ENCODE results near the gene IDH3G. TPM values are rescaled to one million over a fixed set of nuclear protein-coding genes. Genes with fewer than 3 reads are reported as not detected.

Gene IDH3G
- total RNA-seq, 4 donors from 2014 or later, result 60.7 to 67.8 (median 64.1) TPM

DNA sequence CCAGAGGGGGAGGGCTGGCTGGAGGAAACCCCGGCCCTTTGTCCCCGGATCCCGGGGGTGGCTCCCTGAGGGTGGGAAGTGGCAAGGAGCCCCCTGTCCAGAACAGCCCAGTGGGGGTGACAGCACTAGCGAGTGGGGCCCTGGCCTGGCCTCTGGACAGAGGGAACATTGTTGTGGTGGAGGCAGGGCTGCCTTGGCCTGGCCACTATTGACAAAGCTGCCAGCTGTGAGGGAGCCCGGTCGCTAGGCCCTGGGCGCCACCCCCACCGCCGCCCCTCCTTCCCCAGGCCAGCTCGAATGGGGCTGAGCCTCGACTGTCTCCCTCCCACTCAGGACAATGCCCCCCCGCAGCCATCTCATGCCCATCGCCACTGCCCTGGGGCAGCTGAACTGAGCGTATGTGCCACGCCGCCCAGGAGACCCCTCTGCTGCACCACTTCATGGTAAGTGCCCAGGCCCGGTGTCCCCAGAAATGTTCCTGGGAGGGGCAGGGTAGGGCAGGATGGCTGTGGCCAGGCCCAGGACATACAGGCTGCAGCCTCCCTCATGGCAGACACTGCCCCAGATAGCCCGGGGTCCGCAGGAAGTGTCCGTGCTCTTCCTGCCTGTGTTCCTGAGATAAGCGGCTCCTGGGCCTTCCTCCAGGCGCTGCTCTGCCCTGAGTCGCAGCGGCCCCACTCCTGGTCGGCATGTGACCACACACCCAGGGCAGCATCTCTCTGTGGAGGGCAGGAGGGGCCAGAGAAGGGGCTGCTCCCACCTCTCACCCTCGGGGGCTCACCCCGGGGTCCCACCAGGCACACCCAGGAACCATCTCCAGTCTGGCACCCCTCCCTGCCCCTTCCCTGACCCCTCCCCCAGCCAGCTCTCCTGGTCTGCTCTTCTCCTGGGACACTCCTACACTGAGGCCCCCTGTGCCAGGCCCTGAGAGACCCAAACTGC, 28.8 kb downstream of the IDH3G start:
- no peaks in the 10 kb centered on the region for H3K9me3 ChIP-seq
- WGBS, 2 donors, result 40 to 55% methylated on average over 1 to 2 of the region's 27 CpGs
- H3K4me1 ChIP-seq, result peaks cover 0 to 34% (median 20%) of the 10 kb centered on the region in 3 donors
- no peak for DNase-seq
- no peaks in the 10 kb centered on the region for H3K27me3 ChIP-seq
- no peak for TF ChIP-seq POLR2A (IDR thresholded peaks at IDR 0.05)
- TF ChIP-seq, protein P1, sequence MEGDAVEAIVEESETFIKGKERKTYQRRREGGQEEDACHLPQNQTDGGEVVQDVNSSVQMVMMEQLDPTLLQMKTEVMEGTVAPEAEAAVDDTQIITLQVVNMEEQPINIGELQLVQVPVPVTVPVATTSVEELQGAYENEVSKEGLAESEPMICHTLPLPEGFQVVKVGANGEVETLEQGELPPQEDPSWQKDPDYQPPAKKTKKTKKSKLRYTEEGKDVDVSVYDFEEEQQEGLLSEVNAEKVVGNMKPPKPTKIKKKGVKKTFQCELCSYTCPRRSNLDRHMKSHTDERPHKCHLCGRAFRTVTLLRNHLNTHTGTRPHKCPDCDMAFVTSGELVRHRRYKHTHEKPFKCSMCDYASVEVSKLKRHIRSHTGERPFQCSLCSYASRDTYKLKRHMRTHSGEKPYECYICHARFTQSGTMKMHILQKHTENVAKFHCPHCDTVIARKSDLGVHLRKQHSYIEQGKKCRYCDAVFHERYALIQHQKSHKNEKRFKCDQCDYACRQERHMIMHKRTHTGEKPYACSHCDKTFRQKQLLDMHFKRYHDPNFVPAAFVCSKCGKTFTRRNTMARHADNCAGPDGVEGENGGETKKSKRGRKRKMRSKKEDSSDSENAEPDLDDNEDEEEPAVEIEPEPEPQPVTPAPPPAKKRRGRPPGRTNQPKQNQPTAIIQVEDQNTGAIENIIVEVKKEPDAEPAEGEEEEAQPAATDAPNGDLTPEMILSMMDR (IDR thresholded peaks at IDR 0.05), result no peak
- intact Hi-C loops (cut with DNase I), result loop anchor here (5.0 kb wide), 1 partner anchor 182 kb away; no protein-coding TSS in a partner anchor
- H3K36me3 ChIP-seq, result no peaks in the 10 kb centered on the region
- peak overlapping the region; percentile 30 to 60 (median 47) for H3K27ac ChIP-seq
- H3K4me3 ChIP-seq, result peak overlapping the region in 3 of 4 donors; percentile 5 to 60 (median 37)

DNA sequence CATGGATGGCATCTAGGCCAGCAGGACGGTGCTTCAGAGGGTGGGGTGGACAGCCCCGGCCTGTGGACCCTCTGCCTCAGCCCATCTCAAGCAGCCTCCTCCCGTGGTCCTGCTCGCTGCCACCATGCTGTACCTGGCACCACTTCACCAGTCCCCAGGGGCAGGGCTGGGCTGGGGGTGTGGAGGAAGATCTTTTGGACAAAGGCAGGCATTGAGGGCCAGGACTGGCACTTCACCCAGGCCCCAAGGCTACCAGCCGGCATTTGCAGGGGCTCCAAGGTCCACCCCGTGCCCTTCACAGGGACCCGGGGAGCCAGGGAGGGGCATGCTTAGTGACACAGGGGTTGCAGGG, 29.4 kb downstream of the IDH3G start:
- no peaks in the 10 kb centered on the region for H3K36me3 ChIP-seq
- TF ChIP-seq, protein P1 (IDR thresholded peaks at IDR 0.05), result no peak
- no peak for TF ChIP-seq POLR2A (IDR thresholded peaks at IDR 0.05)
- WGBS, 2 donors, result no CpG with 5 or more reads among the region's 7 CpGs
- DNase-seq, result no peak
- peaks cover 0 to 34% (median 20%) of the 10 kb centered on the region in 3 donors for H3K4me1 ChIP-seq
- no peaks in the 10 kb centered on the region for H3K9me3 ChIP-seq
- intact Hi-C loops (cut with DNase I), result loop anchor here (5.0 kb wide), 1 partner anchor 183 kb away; no protein-coding TSS in a partner anchor
- peak overlapping the region; percentile 39 to 60 (median 48) for H3K27ac ChIP-seq
- no peaks in the 10 kb centered on the region for H3K27me3 ChIP-seq
- H3K4me3 ChIP-seq, result peak overlapping the region in 3 of 4 donors; percentile 26 to 60 (median 37)

DNA sequence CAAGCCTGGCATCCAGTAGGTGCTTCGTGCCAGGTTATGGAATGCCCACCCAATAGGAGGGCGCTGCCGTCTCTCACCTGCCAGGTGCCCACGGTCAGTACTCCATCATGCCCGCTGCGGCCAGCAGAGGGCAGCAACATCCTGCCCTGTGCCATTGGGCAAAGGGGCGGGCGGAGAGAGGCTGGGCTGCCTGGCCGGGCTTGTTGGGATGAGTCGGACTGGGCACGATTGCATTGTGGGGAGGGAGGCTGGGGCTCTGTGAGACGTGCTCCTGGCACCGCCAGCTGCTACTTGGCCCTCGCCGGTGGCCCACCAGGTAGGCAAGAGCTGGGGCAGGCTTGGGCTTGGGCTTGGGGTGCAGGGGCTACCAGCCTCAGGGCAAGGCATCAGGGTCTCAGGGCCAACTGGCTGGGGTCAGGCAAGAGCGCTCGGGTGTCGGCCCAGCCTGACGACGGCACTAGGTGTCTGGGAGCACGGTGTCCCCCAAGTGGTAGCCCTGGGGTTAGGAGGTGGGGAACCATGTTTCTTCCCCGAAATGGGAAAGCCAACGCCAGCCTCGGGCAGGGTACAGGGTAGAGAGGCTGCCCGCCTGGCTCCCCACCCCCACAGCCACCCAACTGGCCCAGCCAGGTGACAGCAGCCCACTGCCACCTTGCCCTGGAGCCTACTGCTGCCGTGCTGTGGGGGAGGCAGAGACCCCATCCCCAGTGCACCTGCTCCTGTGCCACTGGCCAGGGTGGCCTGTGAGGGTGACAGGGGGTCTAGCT, 30.0 kb downstream of the IDH3G start, which contains the start of gene PLXNB3:
Gene PLXNB3, plus strand, starts transcription at position 261 of the 767 bp plus-strand sequence. CDS start 1,287 bp downstream, outside the sequence.
- H3K36me3 ChIP-seq, result no peaks in the 10 kb centered on the region
- no peaks in the 10 kb centered on the region for H3K27me3 ChIP-seq
- 70% methylated on average over 2 of the region's 26 CpGs; no CpG with 5 or more reads in 1 of the 2 donors for WGBS, 2 donors
- TF ChIP-seq POLR2A (IDR thresholded peaks at IDR 0.05), result peak in 1 of 4 donors; percentile 29
- TF ChIP-seq, protein P1 (IDR thresholded peaks at IDR 0.05), result peak; percentile 72 to 89 (median 85)
- peak within 1 kb of the TSS; percentile 13 to 60 (median 32) for H3K4me3 ChIP-seq
- DNase-seq, result no peak
- intact Hi-C loops (cut with DNase I), result no loop called here
- H3K4me1 ChIP-seq, result peaks cover 0 to 34% (median 20%) of the 10 kb centered on the region in 3 donors
- peak within 1 kb of the TSS; percentile 39 to 60 (median 48) for H3K27ac ChIP-seq
- no peaks in the 10 kb centered on the region for H3K9me3 ChIP-seq

DNA sequence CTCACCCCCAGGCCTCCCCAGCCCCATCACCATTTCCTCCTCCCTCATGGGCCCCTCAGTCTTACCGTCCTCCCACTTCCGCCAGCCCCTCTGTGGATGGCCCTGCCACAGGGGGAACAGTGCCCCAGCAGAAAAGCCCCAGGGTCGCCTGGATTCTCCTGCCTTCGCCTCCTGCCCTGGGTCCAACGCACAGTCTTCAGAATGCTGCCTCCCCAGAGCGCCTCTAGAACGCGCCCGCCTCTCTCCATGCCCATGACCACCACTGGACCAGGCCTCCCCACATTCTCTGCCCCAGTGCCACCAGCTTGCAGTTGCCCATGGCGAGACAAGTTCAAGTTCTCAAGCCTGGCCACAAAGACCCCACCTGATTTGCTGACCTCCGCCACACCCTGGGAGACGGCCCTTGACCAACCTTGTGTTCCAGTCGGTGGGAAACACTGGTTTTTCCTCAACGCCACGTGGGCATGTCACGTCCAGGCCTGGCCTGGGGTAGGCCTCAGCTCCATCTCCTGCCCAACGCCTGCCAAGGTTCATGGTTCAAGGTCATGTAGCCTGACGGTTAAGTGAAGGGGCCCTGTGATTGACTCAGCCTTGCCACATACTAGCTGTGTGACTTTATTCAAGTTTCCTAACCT, 30.8 kb downstream of the IDH3G start:
- TF ChIP-seq, protein P1 (IDR thresholded peaks at IDR 0.05), result no peak
- no peak for TF ChIP-seq POLR2A (IDR thresholded peaks at IDR 0.05)
- no peak overlapping the region for H3K4me3 ChIP-seq
- 72% methylated on average over 4 of the region's 18 CpGs; no CpG with 5 or more reads in 1 of the 2 donors for WGBS, 2 donors
- no peak overlapping the region for H3K27ac ChIP-seq
- no peaks in the 10 kb centered on the region for H3K9me3 ChIP-seq
- intact Hi-C loops (cut with DNase I), result no loop called here
- H3K4me1 ChIP-seq, result peaks cover 0 to 34% (median 20%) of the 10 kb centered on the region in 3 donors
- DNase-seq, result no peak
- no peaks in the 10 kb centered on the region for H3K36me3 ChIP-seq
- no peaks in the 10 kb centered on the region for H3K27me3 ChIP-seq
